OCI-LY1 (cell line): ENCODE results near the gene IGF2BP2.

Source experiments
- H2AFZ ChIP-seq: fragments of 200-600 bp; sonication (generic), shearing (Covaris generic); 2 replicates; pipeline ENCODE4 v1.6.0; 2014; ENCODE audit warnings: antibody characterized with exemption, mild to moderate bottlenecking, low read length
- H3F3A ChIP-seq: fragments of 200-600 bp; sonication (generic), shearing (Covaris generic); 2 replicates; pipeline ENCODE4 v1.6.0; 2014; ENCODE audit warnings: mild to moderate bottlenecking, antibody characterized with exemption, low read length, moderate library complexity; ENCODE audit not compliant: insufficient read depth
- H3K27ac ChIP-seq: fragments of 200-600 bp; sonication (generic); 2 replicates; pipeline ENCODE4 v1.5.1; 2014; ENCODE audit warnings: low read length, mixed run types, mild to moderate bottlenecking, low read depth; ENCODE audit not compliant: poor library complexity, severe bottlenecking
- H3K27me3 ChIP-seq: fragments of 200-600 bp; sonication (generic); 2 replicates; pipeline ENCODE4 v1.6.0; 2014; ENCODE audit warnings: antibody characterized with exemption, mild to moderate bottlenecking, low read length, moderate library complexity; ENCODE audit not compliant: insufficient read depth
- H3K36me3 ChIP-seq: fragments of 200-600 bp; sonication (generic); 2 replicates; pipeline ENCODE4 v1.6.1; 2014; ENCODE audit warnings: mild to moderate bottlenecking, antibody characterized with exemption, low read length, moderate library complexity, mixed read lengths; ENCODE audit not compliant: insufficient read depth
- H3K4me1 ChIP-seq: fragments of 200-600 bp; sonication (generic); 2 replicates; pipeline ENCODE4 v1.5.1; 2014; ENCODE audit warnings: mild to moderate bottlenecking, low read length, moderate library complexity; ENCODE audit not compliant: insufficient read depth, severe bottlenecking
- H3K4me2 ChIP-seq: fragments of 200-600 bp; sonication (generic), shearing (Covaris generic); 2 replicates; pipeline ENCODE4 v1.6.1; 2014; ENCODE audit warnings: low read length
- H3K4me3 ChIP-seq: fragments of 200-600 bp; sonication (generic); 2 replicates; pipeline ENCODE4 v1.5.1; 2014; ENCODE audit warnings: low read length, low read depth, mild to moderate bottlenecking, mixed read lengths; ENCODE audit not compliant: poor library complexity, severe bottlenecking
- H3K79me2 ChIP-seq: fragments of 200-600 bp; shearing (Covaris generic); 2 replicates; pipeline ENCODE4 v1.6.1; 2016; ENCODE audit warnings: mixed run types, low read length, mixed read lengths; ENCODE audit not compliant: insufficient read depth
- H3K9ac ChIP-seq: fragments of 200-600 bp; sonication (generic), shearing (Covaris generic); 2 replicates; pipeline ENCODE4 v1.6.1; 2014; ENCODE audit warnings: mild to moderate bottlenecking, low read length, mixed read lengths
- H3K9me2 ChIP-seq: fragments of 200-600 bp; sonication (generic), shearing (Covaris generic); 2 replicates; pipeline ENCODE4 v1.6.1; 2014; ENCODE audit warnings: low read depth, mild to moderate bottlenecking, low read length, mixed read lengths
- H3K9me3 ChIP-seq: fragments of 200-600 bp; shearing (Covaris generic); 2 replicates; pipeline ENCODE4 v1.6.1; 2014; ENCODE audit warnings: low read length, mixed read lengths
- H4K20me1 ChIP-seq: fragments of 200-600 bp; sonication (generic), shearing (Covaris generic); 2 replicates; pipeline ENCODE4 v1.6.0; 2016; ENCODE audit warnings: mild to moderate bottlenecking, low read length; ENCODE audit not compliant: insufficient read depth
- CTCF ChIP-seq: fragments of 200-600 bp; sonication (generic), shearing (Covaris generic); IDR thresholded peaks from 2 replicates; pipeline ENCODE4 v1.5.1; 2017; ENCODE audit warnings: mild to moderate bottlenecking, antibody characterized with exemption, low read length, moderate library complexity, mixed read lengths
- EZH2 ChIP-seq: fragments of 200-600 bp; sonication (generic), shearing (Covaris generic); IDR thresholded peaks from 2 replicates; pipeline ENCODE4 v1.8.0; 2017; ENCODE audit warnings: borderline replicate concordance, mixed run types, mild to moderate bottlenecking, antibody characterized with exemption, low read length, moderate library complexity, mixed read lengths

Gene IGF2BP2

GRCh38 chr3:185654758-185655145, 170.1 kb downstream of the IGF2BP2 start:
- Histone ChIP-seq H3K36me3 (no peaks in the 10 kb centered on the region), H3K27ac (no peak overlapping the region)

DNA sequence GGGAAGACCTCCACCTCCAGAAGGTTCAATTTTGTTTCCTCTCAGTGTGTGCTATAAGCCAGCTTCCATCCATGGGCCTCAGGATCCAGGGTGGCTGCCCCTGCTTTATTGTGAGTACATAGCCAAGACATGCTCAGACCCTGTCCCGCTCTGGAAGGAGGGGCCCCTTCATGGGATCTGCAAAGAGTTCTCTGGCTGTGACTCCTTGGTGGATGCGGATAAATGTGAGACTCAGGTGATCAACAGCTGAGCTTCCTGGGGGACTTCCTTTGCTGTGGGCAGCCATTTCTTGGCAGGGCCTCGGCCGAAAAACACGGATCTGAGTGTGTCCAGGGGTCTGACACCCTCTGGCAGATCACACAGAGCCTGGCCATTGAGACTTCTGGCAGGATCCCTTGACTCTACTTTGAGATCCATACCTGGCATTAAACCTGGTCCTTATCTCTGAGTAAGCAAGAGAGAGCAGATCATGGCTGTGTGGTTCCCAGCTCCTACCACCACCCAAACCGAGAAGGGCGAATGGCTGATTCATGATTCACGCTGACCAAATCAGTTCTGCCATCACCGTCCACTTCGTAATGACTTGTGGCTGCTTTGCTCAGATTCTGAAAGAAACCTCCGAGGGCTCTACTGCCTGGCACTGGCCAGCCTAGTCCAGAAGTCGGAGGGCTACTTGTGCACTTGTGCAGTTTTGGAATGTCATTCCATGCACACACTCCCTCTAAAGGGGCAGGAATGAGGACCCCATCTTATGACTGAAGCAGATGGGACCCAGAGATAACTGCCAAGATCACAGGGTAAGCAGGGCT, 170.7 kb downstream of the IGF2BP2 start:
- Histone ChIP-seq H3K27me3 (no peaks in the 10 kb centered on the region), H3F3A (no peaks in the 10 kb centered on the region), H4K20me1 (no peaks in the 10 kb centered on the region), H3K4me3 (no peak overlapping the region), H3K4me2 (no peak overlapping the region), H3K9me3 (no peaks in the 10 kb centered on the region), H3K27ac (no peak overlapping the region), H2AFZ (no peak overlapping the region), H3K4me1 (no peaks in the 10 kb centered on the region), H3K9me2 (no peaks in the 10 kb centered on the region), H3K79me2 (no peaks in the 10 kb centered on the region), H3K36me3 (no peaks in the 10 kb centered on the region), H3K9ac (no peak overlapping the region)
- TF ChIP-seq EZH2 = no peak
- TF ChIP-seq CTCF = no peak

More at GRCh38 chr3:185654758-185655145, 170.1 kb downstream of the IGF2BP2 start:
- Histone ChIP-seq H3K9ac (no peak overlapping the region), H3K27me3 (no peaks in the 10 kb centered on the region), H3K9me3 (no peaks in the 10 kb centered on the region), H3F3A (no peaks in the 10 kb centered on the region), H3K9me2 (no peaks in the 10 kb centered on the region), H2AFZ (no peak overlapping the region), H3K4me2 (no peak overlapping the region), H4K20me1 (no peaks in the 10 kb centered on the region), H3K4me1 (no peaks in the 10 kb centered on the region), H3K79me2 (no peaks in the 10 kb centered on the region), H3K4me3 (no peak overlapping the region)
- TF ChIP-seq EZH2 (no peak), CTCF (no peak)

GRCh38 chr3:185651971-185652370, 172.9 kb downstream of the IGF2BP2 start:
- H2AFZ ChIP-seq = no peak overlapping the region
- H3K27me3 ChIP-seq = no peaks in the 10 kb centered on the region; the same call in 1 of the 2 replicates
- no peak overlapping the region for H3K27ac ChIP-seq
- H3K4me1 ChIP-seq = peaks cover 3% of the 10 kb centered on the region
- H3K9me3 ChIP-seq = no peaks in the 10 kb centered on the region
- no peak overlapping the region for H3K9ac ChIP-seq
- H4K20me1 ChIP-seq = no peaks in the 10 kb centered on the region
- H3K79me2 ChIP-seq = no peaks in the 10 kb centered on the region
- no peaks in the 10 kb centered on the region for H3K9me2 ChIP-seq
- H3K4me2 ChIP-seq = no peak overlapping the region
- TF ChIP-seq CTCF (no peak), EZH2 (no peak)
- no peak overlapping the region for H3K4me3 ChIP-seq
- no peaks in the 10 kb centered on the region for H3K36me3 ChIP-seq
- no peaks in the 10 kb centered on the region for H3F3A ChIP-seq
